T1000 (cell line): ENCODE data around the gene HIF1AN.
"Not testable (repeated sequence)": the region's sequence is repeated elsewhere in the genome, so short reads cannot be mapped to it uniquely, and the experiment has no call there.

Source experiments
- DNase-seq: peaks from one replicate; lab custom pipeline; 2025; ENCODE audit warnings: mixed read lengths; lab: John Stamatoyannopoulos, UW

The HIF1AN gene

DNA sequence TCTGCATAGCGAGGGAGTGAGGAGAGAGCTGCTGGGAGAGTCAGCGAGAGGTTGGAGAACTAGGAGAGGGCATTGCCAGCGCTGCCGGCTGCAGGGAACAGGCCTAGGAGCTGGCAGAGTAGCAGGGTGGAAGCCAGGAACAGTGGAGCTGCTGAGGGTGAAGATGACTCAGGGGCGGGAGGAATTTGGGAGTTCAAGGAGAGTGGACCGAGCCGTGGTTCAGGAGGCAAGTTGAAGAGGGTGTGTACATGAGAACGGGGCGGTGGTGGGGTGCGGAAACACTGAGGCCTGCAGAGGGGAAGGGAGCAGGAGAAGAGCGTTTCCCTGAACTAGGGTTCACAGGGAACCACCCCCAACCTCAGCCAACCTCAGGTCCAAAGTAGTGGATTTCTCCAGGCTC, 31.5 kb downstream of the HIF1AN start:
- DNase-seq, result no peak

DNA sequence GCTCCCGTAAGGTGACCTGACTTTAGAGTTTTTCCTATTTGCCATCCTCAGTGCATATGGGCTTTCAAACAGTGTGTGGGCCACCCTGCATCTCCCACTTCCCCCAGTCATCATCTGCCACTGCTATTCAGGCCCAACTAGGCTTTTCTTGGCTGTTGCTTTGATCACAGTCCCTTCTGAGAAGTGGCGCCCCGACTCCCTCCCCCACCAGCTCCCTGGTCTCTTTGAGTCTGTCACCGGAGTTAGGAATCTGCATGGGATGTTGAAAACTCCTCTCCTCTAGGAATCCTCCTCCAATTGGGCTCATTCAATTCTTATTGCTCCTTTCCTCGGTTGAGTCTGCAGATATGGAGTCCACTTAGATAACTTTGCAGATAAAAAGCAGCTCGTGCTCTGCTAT, 32.1 kb downstream of the HIF1AN start:
- DNase-seq, result no peak

DNA sequence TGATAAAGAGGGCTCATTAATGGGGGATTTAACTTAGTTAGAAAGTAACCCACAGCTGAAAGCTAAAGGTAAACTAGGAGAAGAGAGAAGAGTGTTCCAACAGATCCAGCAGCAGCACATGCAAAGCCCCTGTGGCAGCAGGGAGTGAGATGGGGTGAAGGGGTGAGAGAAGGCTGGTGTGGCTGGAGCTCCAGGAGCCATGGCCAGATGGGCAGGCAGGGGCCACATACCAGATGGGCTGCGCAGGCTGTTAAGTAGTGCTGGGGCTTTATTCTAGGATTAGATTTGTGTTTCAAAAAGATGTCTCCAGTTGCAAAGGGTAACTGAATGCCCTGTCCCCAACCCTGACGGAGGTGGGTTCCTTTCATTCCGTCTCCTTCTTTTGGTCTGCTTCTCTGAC, 33.2 kb downstream of the HIF1AN start:
- no peak for DNase-seq

DNA sequence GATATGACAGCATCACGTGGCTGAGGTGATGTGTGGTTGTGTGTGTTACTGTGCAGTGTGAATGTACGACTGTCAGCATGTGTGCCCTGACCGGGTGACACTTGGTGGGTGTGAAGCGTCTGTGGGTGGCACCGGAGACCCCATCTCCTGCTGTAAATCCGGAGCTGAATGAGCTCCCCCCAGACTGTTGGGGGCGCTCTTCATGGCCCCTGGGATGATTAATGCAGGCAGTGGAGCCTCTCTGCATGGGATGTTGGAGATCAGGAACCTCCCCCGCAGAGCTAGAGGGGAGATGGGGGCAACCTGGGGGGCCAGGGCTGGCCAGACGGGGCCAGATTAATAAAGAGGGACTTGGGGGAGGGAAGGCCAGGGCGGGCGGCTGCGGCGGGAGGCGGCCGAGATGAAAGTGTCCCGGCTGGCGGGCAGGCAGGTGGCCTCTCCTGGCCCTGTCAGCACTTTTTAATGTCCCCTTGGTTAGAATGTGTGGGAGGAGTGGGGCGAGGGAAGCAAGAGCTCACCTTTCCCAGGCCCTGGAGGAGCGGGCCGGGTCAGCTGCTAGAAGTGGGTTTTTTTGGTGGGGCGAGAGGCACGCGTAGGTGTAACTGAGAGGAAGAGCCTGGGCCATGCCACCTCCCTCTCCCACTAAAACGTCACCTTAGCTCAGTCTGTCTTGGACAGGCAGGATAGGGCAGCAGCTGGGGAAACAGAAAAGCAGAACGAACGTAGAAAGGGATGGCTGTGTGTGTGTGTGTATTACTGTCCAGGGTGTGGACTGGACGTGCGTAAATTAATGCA, 34.1 kb downstream of the HIF1AN start:
- no peak for DNase-seq

GRCh38 chr10:100570506-100570905, 34.8 kb downstream of the HIF1AN start:
- DNase-seq, result no peak

GRCh38 chr10:100571084-100571856, 35.5 kb downstream of the HIF1AN start:
- no peak for DNase-seq

GRCh38 chr10:100575146-100575545, 39.4 kb downstream of the HIF1AN start:
- DNase-seq, result not testable (repeated sequence)

DNA sequence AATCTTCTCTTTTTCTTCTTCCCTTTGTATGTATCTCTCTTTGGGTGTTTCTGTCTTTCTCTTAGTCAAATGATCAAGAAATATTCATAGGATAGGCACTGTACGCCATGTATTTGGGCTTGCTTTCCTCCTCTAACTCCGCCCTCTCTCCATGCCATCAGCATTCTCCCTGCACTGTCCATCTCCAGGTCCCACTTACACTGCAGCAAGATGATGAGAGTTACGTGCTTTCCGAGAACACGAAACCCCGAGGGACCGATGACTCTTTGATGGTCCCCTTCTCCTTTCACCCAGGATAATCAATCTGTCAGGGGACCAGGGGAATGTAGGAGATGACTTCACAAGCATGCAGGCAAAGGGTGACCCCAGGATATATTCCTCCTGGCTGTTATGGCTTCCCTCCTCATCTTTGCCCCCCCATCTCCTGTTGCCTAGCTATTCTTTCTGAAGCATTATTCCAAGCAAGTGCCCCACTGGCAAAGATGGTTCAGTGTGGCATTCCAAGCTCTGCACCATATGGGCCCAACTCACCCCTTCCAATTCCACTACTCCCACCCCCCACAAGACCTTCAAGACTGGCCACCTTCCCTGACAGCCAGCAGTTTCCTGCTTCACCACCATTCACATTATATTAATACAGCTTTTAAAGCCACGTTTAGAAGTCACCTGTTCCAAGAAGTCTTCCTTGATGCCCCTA, 40.0 kb downstream of the HIF1AN start:
- DNase-seq, result no peak

DNA sequence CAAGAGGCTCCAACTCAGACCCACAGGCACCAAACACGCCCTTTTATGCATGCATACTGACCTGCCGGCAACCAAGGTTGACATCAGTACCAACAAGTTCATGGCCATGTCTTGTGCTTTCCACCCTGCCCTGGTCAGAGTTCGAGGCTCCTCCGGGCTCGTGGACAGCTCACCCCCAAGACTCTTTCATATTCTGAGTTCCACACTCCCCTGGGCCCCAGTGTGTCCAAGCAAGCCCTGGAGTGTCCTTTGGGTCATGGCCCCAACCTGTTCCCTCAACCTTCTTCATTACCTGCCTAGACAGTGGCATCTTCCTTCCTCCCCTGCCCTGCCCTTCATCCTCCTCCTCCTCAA, 40.5 kb downstream of the HIF1AN start:
- no peak for DNase-seq

- DNase-seq, result no peak
Measured at GRCh38 chr10:100579261-100580090, 43.7 kb downstream of the HIF1AN start.

DNA sequence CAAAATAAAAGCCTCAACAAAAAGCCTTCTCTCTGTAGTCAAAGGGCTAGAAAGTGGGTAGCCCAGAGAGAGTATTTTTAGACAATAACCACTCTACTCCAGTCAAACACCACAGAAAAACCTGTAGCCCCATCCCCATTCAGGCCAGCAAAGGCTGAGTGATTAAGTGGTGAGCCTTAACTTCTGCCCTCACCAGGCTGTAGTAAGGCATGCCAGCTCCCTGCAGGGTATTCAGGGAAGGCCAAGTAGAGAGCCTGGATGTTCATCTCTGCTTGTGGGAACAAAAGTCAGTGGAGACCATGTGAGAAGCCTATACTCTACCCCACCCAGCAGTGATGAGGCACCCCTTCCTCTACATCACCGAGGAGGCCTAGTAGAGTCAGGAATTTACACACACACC, 51.2 kb downstream of the HIF1AN start:
- DNase-seq, result no peak

GRCh38 chr10:100598166-100598565, 62.4 kb downstream of the HIF1AN start:
- DNase-seq, result no peak

GRCh38 chr10:100600218-100600617, 64.5 kb downstream of the HIF1AN start:
- DNase-seq, result no peak

DNA sequence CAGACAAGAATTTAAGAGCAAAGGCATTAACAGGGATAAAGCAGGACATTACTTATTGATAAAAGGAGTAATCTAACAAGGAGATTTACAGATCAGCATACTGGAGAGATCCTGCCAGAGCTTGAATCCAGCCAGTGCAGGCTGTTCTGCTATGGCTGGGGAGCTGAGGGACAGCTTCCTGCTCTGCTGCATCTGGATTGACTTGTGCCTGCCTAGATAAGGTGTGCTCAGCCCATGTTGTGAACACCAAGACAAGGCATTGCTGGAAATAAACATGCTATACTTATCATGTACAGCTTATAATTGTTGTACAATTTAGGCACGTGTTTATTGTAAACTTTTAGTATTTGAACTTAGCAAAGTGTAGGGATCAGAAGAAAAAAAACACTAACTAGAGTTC, 71.7 kb downstream of the HIF1AN start:
- DNase-seq, result no peak
